ENCODE results near the gene UNC93A.
"Not testable (repeated sequence)": the region's sequence is repeated elsewhere in the genome, so short reads cannot be mapped to it uniquely, and the experiment has no call there.

Gene UNC93A

DNA sequence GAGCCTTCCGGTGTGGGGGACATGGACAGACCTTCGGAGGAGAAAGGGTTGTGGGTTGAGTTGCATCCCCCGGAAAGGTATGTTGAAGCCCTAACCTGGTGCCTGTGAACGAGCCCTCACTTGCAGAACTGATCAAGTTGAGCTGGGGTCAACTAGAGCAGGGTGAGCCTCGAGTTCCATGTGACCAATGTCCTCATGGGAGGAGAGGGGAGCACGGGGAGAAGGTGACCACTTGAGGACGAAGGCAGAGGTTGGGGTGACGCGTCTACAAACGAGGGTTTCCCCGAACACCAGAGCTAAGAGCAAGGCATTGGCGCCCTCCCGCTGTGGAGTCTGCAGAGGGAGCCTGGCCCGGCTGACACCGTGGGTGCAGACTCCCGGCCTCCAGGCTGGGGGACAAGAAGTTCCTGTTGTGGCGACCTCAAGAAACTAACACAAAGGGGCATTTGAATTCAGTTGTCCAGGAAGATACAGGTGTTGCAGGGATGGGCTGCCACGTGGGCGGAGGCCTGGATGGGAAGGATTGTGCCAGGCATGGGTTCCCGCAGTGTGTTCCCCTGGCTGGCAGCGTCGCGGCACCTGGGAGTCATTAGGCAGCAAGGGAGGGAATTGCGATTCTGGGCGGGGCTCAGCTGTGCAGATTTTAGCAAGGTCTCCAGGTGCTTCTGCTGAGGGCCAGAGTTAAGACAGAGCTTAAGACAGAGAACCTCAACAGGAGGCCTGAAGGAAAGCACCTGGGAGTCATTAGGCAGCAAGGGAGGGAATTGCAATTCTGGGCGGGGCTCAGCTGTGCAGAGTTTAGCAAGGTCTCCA is 20.4 kb upstream of the UNC93A start:
- no peak for DNase-seq (ENCODE audit: low read depth, low spot score)

DNA sequence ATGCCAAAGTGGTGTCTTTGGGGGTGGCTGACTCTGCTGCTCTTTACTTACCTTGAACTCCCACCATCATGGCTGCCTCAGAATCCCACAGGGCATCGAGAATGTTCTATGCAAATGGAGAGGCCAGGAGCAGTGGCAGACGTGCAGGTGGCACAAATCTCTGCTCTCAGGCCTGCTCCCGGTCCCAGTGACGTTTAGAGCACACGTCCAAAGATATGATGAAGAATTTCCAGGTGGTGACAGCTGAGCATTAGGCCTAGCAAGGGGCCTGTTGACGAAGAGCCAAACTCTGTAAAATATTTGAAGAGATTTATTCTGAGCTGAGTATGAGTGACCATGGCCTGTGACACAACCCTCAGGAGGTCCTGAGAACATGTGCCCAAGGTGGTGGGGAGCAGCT is 19.0 kb upstream of the UNC93A start:
- DNase-seq (ENCODE audit: low read depth, low spot score) = no peak

GRCh38 chr6:167272696-167273379 is 18.3 kb upstream of the UNC93A start:
- no peak for DNase-seq (ENCODE audit: low read depth, low spot score)

GRCh38 chr6:167274270-167274669 is 16.8 kb upstream of the UNC93A start:
- DNase-seq (ENCODE audit: low read depth, low spot score) = no peak

- DNase-seq (ENCODE audit: low read depth, low spot score) = no peak
These were observed 16.1 kb upstream of the UNC93A start for GRCh38 chr6:167275001-167275400.

- no peak for DNase-seq (ENCODE audit: low read depth, low spot score)
These were observed 15.7 kb upstream of the UNC93A start for GRCh38 chr6:167275436-167275835.

- DNase-seq (ENCODE audit: low read depth, low spot score) = no peak
These were observed 14.2 kb upstream of the UNC93A start for GRCh38 chr6:167276772-167277533.

DNA sequence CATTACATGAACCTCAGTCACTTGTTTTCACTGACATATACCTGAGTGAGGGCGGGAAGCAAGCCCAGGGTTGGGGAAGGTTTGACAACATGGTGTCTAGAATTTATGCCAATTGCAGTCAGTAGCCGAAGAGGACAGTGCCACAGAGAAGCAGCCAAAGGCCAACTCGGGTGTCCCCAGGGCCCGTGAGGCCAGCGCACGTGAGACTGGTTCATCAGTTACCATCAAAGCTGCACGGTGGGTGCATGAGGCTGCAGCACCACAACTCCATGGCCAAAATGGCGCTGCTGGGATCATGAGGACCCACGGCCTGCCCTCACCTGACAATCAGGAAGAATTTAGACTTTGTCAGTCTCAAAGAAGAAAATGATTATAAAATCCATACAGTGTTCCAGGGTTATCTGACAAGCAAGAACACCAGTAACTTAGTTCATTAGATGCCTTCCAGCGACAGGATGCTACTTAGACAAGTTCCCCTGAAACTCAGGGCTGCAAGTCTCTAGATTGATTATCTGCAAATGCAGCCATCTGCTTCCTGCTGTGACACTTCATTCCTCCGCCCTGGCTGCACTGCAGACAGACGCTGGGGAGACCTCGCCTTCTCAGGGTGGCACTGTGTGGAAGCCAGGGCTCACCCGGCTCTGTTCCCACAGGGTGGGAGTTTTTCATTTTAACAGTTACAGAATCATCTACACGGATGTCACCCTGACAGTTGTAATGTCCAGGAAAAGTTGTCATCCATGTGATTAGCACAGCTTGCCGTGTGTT is 12.8 kb upstream of the UNC93A start:
- DNase-seq (ENCODE audit: low read depth, low spot score) = not testable (repeated sequence)

DNA sequence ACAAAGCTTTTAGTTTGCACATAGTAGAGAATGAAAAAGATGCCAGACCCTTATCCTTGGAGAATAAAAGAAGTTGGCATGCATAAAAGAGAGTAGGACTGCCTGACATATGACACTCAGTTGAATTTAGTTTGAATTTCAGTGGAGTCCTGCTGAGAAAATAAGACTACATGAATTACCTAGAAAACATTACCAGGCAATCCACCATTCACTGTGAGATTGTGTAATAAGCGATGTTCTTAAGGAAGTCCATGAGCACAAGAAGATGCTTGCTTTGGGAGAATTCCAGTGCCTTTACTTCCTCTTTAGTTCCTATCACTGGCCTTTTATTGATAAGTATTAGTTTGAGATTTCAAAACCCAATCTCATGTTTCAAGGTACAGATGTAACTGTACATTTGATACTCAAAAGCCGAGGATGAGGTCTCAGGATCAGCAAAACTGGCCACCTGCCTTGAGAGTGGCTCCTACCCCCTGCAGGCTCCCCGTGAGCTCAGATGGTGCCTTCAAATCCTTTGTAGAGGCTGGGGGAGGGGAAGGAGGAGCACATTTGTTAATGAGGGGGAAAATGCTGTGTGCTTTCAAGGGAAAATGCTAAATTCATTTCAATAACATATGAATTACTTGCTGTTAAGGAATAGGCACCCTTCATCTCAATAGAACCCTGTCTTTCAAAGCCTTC is 11.2 kb upstream of the UNC93A start:
- no peak for DNase-seq (ENCODE audit: low read depth, low spot score)

GRCh38 chr6:167280466-167280865 is 10.6 kb upstream of the UNC93A start:
- not testable (repeated sequence) for DNase-seq (ENCODE audit: low read depth, low spot score)

- DNase-seq (ENCODE audit: low read depth, low spot score) = no peak
These were observed 8.9 kb upstream of the UNC93A start for GRCh38 chr6:167282165-167282564.

DNA sequence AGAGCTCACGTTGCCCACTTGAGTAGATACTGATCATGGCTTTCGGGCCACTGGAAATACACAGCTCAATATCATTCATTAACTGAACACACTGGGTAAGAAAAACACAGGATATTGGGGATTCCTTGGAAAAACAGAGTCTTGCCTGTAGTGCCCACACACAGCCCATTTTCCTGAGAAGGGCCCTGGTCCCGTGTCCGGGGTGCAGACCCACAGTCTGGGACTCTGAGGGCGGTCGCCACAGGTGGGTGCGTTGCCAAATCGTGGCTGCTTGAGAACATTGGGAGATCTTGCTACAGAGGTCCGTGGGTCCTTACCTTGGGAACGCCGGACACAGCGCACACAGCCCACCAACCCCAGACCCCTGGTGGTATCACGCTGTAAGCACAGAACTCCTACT is 6.5 kb upstream of the UNC93A start:
- not testable (repeated sequence) for DNase-seq (ENCODE audit: low read depth, low spot score)

DNA sequence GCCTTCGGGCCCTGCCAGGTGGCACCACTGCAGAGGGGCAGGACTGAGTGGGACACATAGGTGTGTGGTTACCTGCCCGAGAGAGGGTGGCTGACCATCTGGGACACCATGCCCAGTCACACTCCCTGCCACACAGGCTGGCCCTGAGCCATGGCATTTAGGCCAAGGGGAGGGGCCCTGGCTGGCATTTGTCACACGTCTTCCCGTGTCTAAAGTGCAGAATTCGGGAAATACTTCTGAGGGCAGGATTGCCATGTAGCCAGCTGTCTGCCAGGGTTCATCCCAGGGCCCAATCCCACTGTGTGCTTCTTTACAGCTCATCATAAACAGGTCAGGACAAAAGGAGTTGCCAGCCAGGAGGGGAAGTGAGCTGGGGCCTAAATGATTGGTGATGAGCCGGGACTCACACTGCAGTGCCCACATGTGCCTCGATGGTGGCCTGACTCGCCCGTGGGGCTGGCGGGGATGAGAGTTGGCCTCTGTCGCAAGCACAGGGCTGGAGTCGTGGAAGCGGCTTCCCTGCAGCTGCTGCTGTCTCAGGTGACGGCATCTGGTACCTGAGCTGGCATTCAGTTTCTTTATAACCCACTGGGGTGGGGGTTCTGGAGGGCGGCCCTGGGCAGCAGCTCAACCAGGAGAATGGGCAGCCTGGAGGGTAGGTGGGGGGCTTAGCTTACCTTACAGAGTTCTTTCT is 5.9 kb upstream of the UNC93A start:
- DNase-seq (ENCODE audit: low read depth, low spot score) = no peak

DNA sequence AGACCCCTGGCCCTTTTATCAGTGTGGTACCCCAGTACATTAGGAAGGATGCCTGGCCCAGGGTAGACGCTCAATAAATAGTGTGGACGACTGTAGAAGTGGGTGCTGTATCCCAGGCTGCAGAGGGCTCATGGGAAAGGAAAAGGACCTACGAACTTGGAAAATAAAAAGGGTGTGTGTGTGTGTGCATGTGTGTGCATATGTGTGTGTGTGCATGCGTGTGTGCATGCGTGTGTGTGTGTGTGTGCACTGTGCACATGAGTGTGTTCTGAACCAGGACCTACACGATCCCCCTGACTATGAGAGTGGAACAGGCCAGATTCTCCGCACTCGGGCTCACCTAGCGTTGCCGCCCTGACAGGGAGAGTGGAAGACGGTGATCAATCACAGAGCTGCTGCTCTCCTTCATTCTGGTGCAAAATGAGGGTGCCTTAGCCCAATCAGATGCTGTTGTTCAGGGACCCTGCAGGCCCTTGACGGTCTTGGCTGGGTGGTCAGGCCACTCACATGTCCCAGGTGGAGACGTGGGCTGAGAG is 3.5 kb upstream of the UNC93A start:
- DNase-seq (ENCODE audit: low read depth, low spot score) = no peak

DNA sequence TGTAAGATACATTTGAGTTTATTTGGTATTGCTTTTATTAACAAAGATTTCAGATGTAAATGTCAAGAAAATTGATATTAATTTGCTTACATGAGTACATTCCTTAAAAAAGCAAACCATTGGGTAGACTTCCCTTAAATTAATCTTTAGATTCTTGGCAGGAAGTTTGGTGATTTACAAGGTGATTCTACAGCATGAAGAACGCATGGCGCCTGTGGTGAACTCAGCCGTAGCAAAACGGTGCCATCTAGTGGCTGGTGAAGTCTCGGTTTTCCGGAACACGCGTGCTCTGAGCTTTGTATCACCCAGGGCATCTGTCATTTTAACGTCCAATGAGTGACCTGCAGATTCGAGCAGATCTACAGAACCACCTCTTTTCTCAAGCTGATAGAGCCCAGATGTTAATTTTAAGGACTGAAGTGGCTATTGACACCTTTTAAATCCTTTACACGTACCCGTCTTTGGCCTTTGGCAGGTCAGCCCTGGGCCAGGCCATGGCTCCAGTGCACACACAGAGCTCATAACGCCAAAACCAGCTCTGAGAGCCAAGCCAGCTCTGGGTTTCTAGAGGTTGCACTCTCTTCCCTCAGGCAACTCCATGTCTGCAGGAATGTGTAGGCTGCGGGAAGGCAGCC is 2.4 kb upstream of the UNC93A start:
- DNase-seq (ENCODE audit: low read depth, low spot score) = not testable (repeated sequence)

- not testable (repeated sequence) for DNase-seq (ENCODE audit: low read depth, low spot score)
These were observed 1.8 kb upstream of the UNC93A start for GRCh38 chr6:167289291-167289690.

GRCh38 chr6:167291623-167292300 is 647 bp downstream of the UNC93A start:
- DNase-seq (ENCODE audit: low read depth, low spot score) = no peak

DNA sequence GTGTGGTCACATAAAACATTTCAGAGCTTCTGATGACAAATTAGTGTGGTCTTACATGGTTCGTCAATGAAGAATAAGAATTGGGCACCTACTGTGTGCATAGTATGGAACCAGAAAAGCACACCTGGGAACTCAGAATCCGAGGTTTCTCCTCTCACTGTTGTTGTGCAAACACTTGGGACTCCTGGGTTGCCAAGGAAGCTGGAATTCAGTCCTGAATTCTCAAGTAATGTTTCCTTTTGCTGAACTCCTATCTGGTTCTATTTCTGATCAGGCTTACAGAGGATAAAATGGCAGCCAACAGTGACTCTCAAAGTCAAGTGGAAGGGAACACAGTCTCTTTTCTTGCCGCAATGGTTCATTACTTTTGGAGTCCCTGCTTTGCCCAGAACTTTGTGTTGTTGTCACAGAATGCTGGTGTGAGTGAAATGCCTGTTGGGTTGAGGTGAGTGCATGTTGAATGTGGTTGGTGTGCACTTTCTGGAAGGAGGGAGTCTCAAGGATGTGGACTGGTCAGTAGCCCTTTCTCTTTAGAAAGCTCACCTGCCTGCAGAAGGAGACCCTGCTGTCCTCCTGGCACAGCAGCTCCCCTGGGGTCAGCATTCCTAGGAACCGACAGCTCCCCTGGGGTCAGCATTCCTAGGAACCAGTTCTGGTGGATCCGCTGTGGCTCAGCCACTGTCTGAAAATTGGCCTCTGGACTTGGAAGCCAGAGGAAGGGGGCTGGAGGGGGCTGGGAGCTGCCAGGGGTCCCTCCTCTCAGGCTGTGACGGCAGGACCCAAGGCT is 1.4 kb downstream of the UNC93A start:
- no peak for DNase-seq (ENCODE audit: low read depth, low spot score)
